ENCODE results near the gene HS2ST1. TPM values are rescaled to one million over a fixed set of nuclear protein-coding genes. Genes with fewer than 3 reads are reported as not detected.
A peak's percentile ranks its signal among the peaks of the same experiment; 100 is the strongest.

The HS2ST1 gene
- total RNA-seq, 1 donor from 2014 or later = 11.5 TPM

- intact Hi-C loops (cut with DNase I) = no loop called here
- DNase-seq (ENCODE audit: extremely low spot score in 2 of 2) = no peak
- no peaks in the 10 kb centered on the region for H3K36me3 ChIP-seq
- peaks cover 41% of the 10 kb centered on the region for H3K4me1 ChIP-seq
- H3K27me3 ChIP-seq = no peaks in the 10 kb centered on the region
- no peak for TF ChIP-seq POLR2A (IDR thresholded peaks at IDR 0.05)
- TF ChIP-seq POLR2AphosphoS5 (IDR thresholded peaks at IDR 0.05; ENCODE audit: insufficient read depth in 1 of 2, low read depth in 1 of 2) = no peak
- TF ChIP-seq, protein P1, sequence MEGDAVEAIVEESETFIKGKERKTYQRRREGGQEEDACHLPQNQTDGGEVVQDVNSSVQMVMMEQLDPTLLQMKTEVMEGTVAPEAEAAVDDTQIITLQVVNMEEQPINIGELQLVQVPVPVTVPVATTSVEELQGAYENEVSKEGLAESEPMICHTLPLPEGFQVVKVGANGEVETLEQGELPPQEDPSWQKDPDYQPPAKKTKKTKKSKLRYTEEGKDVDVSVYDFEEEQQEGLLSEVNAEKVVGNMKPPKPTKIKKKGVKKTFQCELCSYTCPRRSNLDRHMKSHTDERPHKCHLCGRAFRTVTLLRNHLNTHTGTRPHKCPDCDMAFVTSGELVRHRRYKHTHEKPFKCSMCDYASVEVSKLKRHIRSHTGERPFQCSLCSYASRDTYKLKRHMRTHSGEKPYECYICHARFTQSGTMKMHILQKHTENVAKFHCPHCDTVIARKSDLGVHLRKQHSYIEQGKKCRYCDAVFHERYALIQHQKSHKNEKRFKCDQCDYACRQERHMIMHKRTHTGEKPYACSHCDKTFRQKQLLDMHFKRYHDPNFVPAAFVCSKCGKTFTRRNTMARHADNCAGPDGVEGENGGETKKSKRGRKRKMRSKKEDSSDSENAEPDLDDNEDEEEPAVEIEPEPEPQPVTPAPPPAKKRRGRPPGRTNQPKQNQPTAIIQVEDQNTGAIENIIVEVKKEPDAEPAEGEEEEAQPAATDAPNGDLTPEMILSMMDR (IDR thresholded peaks at IDR 0.05) = no peak
- no peak overlapping the region for H3K4me3 ChIP-seq
- no peaks in the 10 kb centered on the region for H3K9me3 ChIP-seq
- no peak overlapping the region for H3K27ac ChIP-seq
Measured at GRCh38 chr1:87127581-87127980, 213.1 kb downstream of the HS2ST1 start.

DNA sequence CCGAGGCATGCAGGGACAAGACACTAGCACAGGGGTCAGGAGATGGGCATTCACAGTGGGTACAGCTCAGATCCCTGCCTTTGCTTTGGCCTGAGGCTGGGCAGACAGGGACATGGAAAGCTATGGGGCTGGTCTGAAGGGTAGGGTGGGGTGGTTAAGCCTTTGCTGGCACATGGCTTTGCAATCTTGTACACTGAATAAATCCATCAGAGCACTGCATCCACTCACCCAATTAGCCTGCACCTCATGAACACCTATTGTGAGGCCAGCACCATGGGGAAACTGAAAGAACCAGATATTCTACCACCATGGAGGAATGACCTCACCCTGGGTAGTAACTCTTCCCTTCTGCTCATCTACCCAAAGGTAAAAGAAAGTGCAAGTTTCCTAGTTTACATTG lies 214.6 kb downstream of the HS2ST1 start:
- TF ChIP-seq POLR2AphosphoS5 (IDR thresholded peaks at IDR 0.05; ENCODE audit: insufficient read depth in 1 of 2, low read depth in 1 of 2) = no peak
- TF ChIP-seq, protein P1 (IDR thresholded peaks at IDR 0.05) = no peak
- TF ChIP-seq POLR2A (IDR thresholded peaks at IDR 0.05) = no peak
- DNase-seq (ENCODE audit: extremely low spot score in 2 of 2) = no peak
- Histone ChIP-seq H3K9me3 (no peaks in the 10 kb centered on the region), H3K36me3 (no peaks in the 10 kb centered on the region), H3K4me3 (no peak overlapping the region), H3K27me3 (no peaks in the 10 kb centered on the region), H3K4me1 (peaks cover 42% of the 10 kb centered on the region), H3K27ac (peak overlapping the region; percentile 64)
- intact Hi-C loops (cut with DNase I) = no loop called here

- DNase-seq (ENCODE audit: extremely low spot score in 2 of 2) = peak in 1 of 2 donors; percentile 92
- H3K27ac ChIP-seq = peak overlapping the region; percentile 64
- no peak overlapping the region for H3K4me3 ChIP-seq
- TF ChIP-seq POLR2AphosphoS5 (IDR thresholded peaks at IDR 0.05; ENCODE audit: insufficient read depth in 1 of 2, low read depth in 1 of 2) = peak in 1 of 2 donors; percentile 52
- TF ChIP-seq, protein P1 (IDR thresholded peaks at IDR 0.05) = no peak
- H3K9me3 ChIP-seq = no peaks in the 10 kb centered on the region
- H3K36me3 ChIP-seq = no peaks in the 10 kb centered on the region
- no peaks in the 10 kb centered on the region for H3K27me3 ChIP-seq
- H3K4me1 ChIP-seq = peaks cover 44% of the 10 kb centered on the region
- intact Hi-C loops (cut with DNase I) = no loop called here
Measured at GRCh38 chr1:87129606-87130005, 215.2 kb downstream of the HS2ST1 start.

GRCh38 chr1:87130438-87130837 lies 216.0 kb downstream of the HS2ST1 start:
- Histone ChIP-seq H3K27ac (peak overlapping the region; percentile 64), H3K9me3 (no peaks in the 10 kb centered on the region), H3K4me1 (peaks cover 44% of the 10 kb centered on the region), H3K4me3 (no peak overlapping the region), H3K27me3 (no peaks in the 10 kb centered on the region), H3K36me3 (no peaks in the 10 kb centered on the region)
- TF ChIP-seq POLR2AphosphoS5 (IDR thresholded peaks at IDR 0.05; ENCODE audit: insufficient read depth in 1 of 2, low read depth in 1 of 2) (no peak), POLR2A (IDR thresholded peaks at IDR 0.05) (no peak)
- TF ChIP-seq, protein P1 (IDR thresholded peaks at IDR 0.05) = no peak
- DNase-seq (ENCODE audit: extremely low spot score in 2 of 2) = no peak
- intact Hi-C loops (cut with DNase I) = no loop called here

- Histone ChIP-seq H3K4me1 (peaks cover 44% of the 10 kb centered on the region), H3K36me3 (no peaks in the 10 kb centered on the region), H3K27ac (peak overlapping the region; percentile 40), H3K4me3 (peak overlapping the region; percentile 39 to 46), H3K27me3 (no peaks in the 10 kb centered on the region), H3K9me3 (no peaks in the 10 kb centered on the region)
- TF ChIP-seq, protein P1 (IDR thresholded peaks at IDR 0.05) = peak; percentile 82 to 84 (median 83)
- TF ChIP-seq POLR2A (IDR thresholded peaks at IDR 0.05) = no peak
- TF ChIP-seq POLR2AphosphoS5 (IDR thresholded peaks at IDR 0.05; ENCODE audit: insufficient read depth in 1 of 2, low read depth in 1 of 2) = peak in 1 of 2 donors; percentile 40
- DNase-seq (ENCODE audit: extremely low spot score in 2 of 2) = no peak
- intact Hi-C loops (cut with DNase I) = no loop called here
Measured at GRCh38 chr1:87131809-87132283, 217.4 kb downstream of the HS2ST1 start.

Data from vagina (tissue), 2 donors.